Activated T-cell treated with anti-CD3 and anti-CD28 coated beads, Interleukin-2, amount 50 U/mL, for 4 hours (primary cell): ENCODE measurements around the gene PRR5. TPM values are rescaled to one million over a fixed set of nuclear protein-coding genes. Genes with fewer than 3 reads are reported as not detected.
A peak's percentile ranks its signal among the peaks of the same experiment; 100 is the strongest.

Source experiments
- ATAC-seq, 2 donors: fragments of 200-7000 bp; cut with Tn5 transposase; one replicate each; pipeline ENCODE4 v1.10.0; 2021
- DNase-seq: peaks from one replicate; pipeline ENCODE4 v3.0.0-alpha.2; 2020
- H3K27me3 Mint-ChIP-seq: one replicate; pipeline ENCODE4 v1.8.0; 2021; ENCODE audit warnings: low read depth, mixed read lengths
- H3K36me3 Mint-ChIP-seq: one replicate; pipeline ENCODE4 v1.8.0; 2022; ENCODE audit warnings: mixed read lengths; ENCODE audit not compliant: insufficient read depth
- H3K4me1 Mint-ChIP-seq: one replicate; pipeline ENCODE4 v1.8.0; 2021; ENCODE audit warnings: low read depth, mixed read lengths
- H3K4me3 Mint-ChIP-seq: one replicate; pipeline ENCODE4 v1.8.0; 2021; ENCODE audit warnings: mild to moderate bottlenecking, moderate library complexity, mixed read lengths
- H3K9me3 Mint-ChIP-seq: one replicate; pipeline ENCODE4 v1.8.0; 2021; ENCODE audit warnings: mixed read lengths
- total RNA-seq, 3 donors: library from RNA; stranded (reverse); gene quantifications; one replicate each; pipeline ENCODE4 v1.2.1, GENCODE V29; 2021

The PRR5 gene
- total RNA-seq, 3 donors from 2014 or later: 30.4 to 41.1 (median 33.0) TPM

- Mint-ChIP-seq H3K4me3 (no peak overlapping the region), H3K27me3 (no peaks in the 10 kb centered on the region), H3K9me3 (no peaks in the 10 kb centered on the region), H3K36me3 (no peaks in the 10 kb centered on the region), H3K4me1 (peaks cover 8% of the 10 kb centered on the region)
- ATAC-seq: no peak
- no peak for DNase-seq
These were observed 8.2 kb upstream of the PRR5 start for GRCh38 chr22:44693756-44694155.

GRCh38 chr22:44697423-44698141, 4.4 kb upstream of the PRR5 start:
- Mint-ChIP-seq H3K4me3 (no peak overlapping the region), H3K27me3 (no peaks in the 10 kb centered on the region), H3K36me3 (no peaks in the 10 kb centered on the region), H3K9me3 (no peaks in the 10 kb centered on the region), H3K4me1 (peaks cover 15% of the 10 kb centered on the region)
- ATAC-seq (peak; percentile 44 to 51), DNase-seq (peak; percentile 87)

- no peak for ATAC-seq
- no peaks in the 10 kb centered on the region for H3K36me3 Mint-ChIP-seq
- H3K9me3 Mint-ChIP-seq: no peaks in the 10 kb centered on the region
These were observed 3.2 kb upstream of the PRR5 start for GRCh38 chr22:44698531-44699421.

GRCh38 chr22:44700456-44700855, 1.5 kb upstream of the PRR5 start:
- H3K4me3 Mint-ChIP-seq: no peak overlapping the region
- DNase-seq (no peak), ATAC-seq (no peak)
- H3K4me1 Mint-ChIP-seq: peaks cover 29% of the 10 kb centered on the region
- no peaks in the 10 kb centered on the region for H3K27me3 Mint-ChIP-seq
- no peaks in the 10 kb centered on the region for H3K36me3 Mint-ChIP-seq
- H3K9me3 Mint-ChIP-seq: no peaks in the 10 kb centered on the region

More at GRCh38 chr22:44698531-44699421, 3.2 kb upstream of the PRR5 start:
- H3K4me1 Mint-ChIP-seq: peaks cover 25% of the 10 kb centered on the region
- H3K4me3 Mint-ChIP-seq: no peak overlapping the region
- no peaks in the 10 kb centered on the region for H3K27me3 Mint-ChIP-seq
- no peak for DNase-seq

GRCh38 chr22:44701187-44701790, 715 bp upstream of the PRR5 start:
- Mint-ChIP-seq H3K4me1 (peaks cover 31% of the 10 kb centered on the region), H3K4me3 (peak overlapping the region; percentile 71), H3K27me3 (no peaks in the 10 kb centered on the region), H3K9me3 (no peaks in the 10 kb centered on the region), H3K36me3 (no peaks in the 10 kb centered on the region)
- DNase-seq: no peak
- no peak for ATAC-seq

- H3K27me3 Mint-ChIP-seq: no peaks in the 10 kb centered on the region
- ATAC-seq (peak; percentile 39 to 42), DNase-seq (peak; percentile 33)
- no peaks in the 10 kb centered on the region for H3K9me3 Mint-ChIP-seq
- no peaks in the 10 kb centered on the region for H3K36me3 Mint-ChIP-seq
- H3K4me3 Mint-ChIP-seq: peak overlapping the region; percentile 83
- peaks cover 28% of the 10 kb centered on the region for H3K4me1 Mint-ChIP-seq
These were observed 635 bp downstream of the PRR5 start for GRCh38 chr22:44702479-44703198.

- DNase-seq: no peak
- Mint-ChIP-seq H3K36me3 (no peaks in the 10 kb centered on the region), H3K4me1 (peaks cover 28% of the 10 kb centered on the region), H3K9me3 (no peaks in the 10 kb centered on the region), H3K27me3 (no peaks in the 10 kb centered on the region), H3K4me3 (peak overlapping the region; percentile 83)
- ATAC-seq: no peak
These were observed 1.4 kb downstream of the PRR5 start for GRCh38 chr22:44703255-44703870.

- Mint-ChIP-seq H3K36me3 (no peaks in the 10 kb centered on the region), H3K27me3 (no peaks in the 10 kb centered on the region), H3K4me3 (peak overlapping the region; percentile 83), H3K9me3 (no peaks in the 10 kb centered on the region), H3K4me1 (peaks cover 33% of the 10 kb centered on the region)
- ATAC-seq: no peak
- DNase-seq: no peak
These were observed 2.4 kb downstream of the PRR5 start for GRCh38 chr22:44704159-44705021.

GRCh38 chr22:44705022-44705297, 3.0 kb downstream of the PRR5 start:
- DNase-seq (no peak), ATAC-seq (no peak)
- H3K36me3 Mint-ChIP-seq: no peaks in the 10 kb centered on the region
- peaks cover 35% of the 10 kb centered on the region for H3K4me1 Mint-ChIP-seq
- H3K27me3 Mint-ChIP-seq: no peaks in the 10 kb centered on the region
- no peak overlapping the region for H3K4me3 Mint-ChIP-seq
- H3K9me3 Mint-ChIP-seq: no peaks in the 10 kb centered on the region

GRCh38 chr22:44706488-44706887, 4.5 kb downstream of the PRR5 start:
- DNase-seq (no peak), ATAC-seq (no peak)
- no peak overlapping the region for H3K4me3 Mint-ChIP-seq
- H3K27me3 Mint-ChIP-seq: no peaks in the 10 kb centered on the region
- H3K4me1 Mint-ChIP-seq: peaks cover 44% of the 10 kb centered on the region
- no peaks in the 10 kb centered on the region for H3K36me3 Mint-ChIP-seq
- H3K9me3 Mint-ChIP-seq: no peaks in the 10 kb centered on the region

- H3K36me3 Mint-ChIP-seq: no peaks in the 10 kb centered on the region
- ATAC-seq: no peak
- H3K9me3 Mint-ChIP-seq: no peaks in the 10 kb centered on the region
- DNase-seq: no peak
- H3K4me1 Mint-ChIP-seq: peaks cover 41% of the 10 kb centered on the region
- no peak overlapping the region for H3K4me3 Mint-ChIP-seq
- H3K27me3 Mint-ChIP-seq: no peaks in the 10 kb centered on the region
These were observed 5.2 kb downstream of the PRR5 start for GRCh38 chr22:44707178-44707577.

- no peak for ATAC-seq
- Mint-ChIP-seq H3K27me3 (no peaks in the 10 kb centered on the region), H3K4me1 (peaks cover 45% of the 10 kb centered on the region), H3K9me3 (no peaks in the 10 kb centered on the region), H3K36me3 (no peaks in the 10 kb centered on the region), H3K4me3 (no peak overlapping the region)
- DNase-seq: no peak
These were observed 5.7 kb downstream of the PRR5 start for GRCh38 chr22:44707752-44708151.

- Mint-ChIP-seq H3K4me3 (peak overlapping the region; percentile 42), H3K9me3 (no peaks in the 10 kb centered on the region), H3K27me3 (no peaks in the 10 kb centered on the region), H3K36me3 (no peaks in the 10 kb centered on the region), H3K4me1 (peaks cover 31% of the 10 kb centered on the region)
- DNase-seq: no peak
- peak in 1 of 2 donors; percentile 19 for ATAC-seq
These were observed 7.9 kb downstream of the PRR5 start for GRCh38 chr22:44709881-44710392.
